Keratinocyte (primary cell): ENCODE results near the gene DET1.

ENCODE experiments used
- CTCF ChIP-seq, 3 experiments: IDR thresholded peaks in 1 of 3; conservative IDR thresholded peaks in 1 of 3; optimal IDR thresholded peaks in 1 of 3; 2 replicates in 2 of 3; 3 replicates in 1 of 3; pipeline versions ENCODE3 to v1.5.1; 2011; ENCODE audit warnings: low read length in 3 of 3, mild to moderate bottlenecking in 3 of 3, moderate library complexity in 2 of 3, control low read depth in 1 of 3, inconsistent platforms in 1 of 3; ENCODE audit not compliant: insufficient read depth in 2 of 3; ENCODE audit errors: extremely low read depth in 1 of 3
- EZH2 ChIP-seq: IDR thresholded peaks from one replicate; pipeline ENCODE4 v1.6.1; 2012; ENCODE audit warnings: inconsistent platforms, mild to moderate bottlenecking, low read length, moderate library complexity

GRCh38 chr15:88538972-88539371, 7.5 kb downstream of the DET1 start:
- TF ChIP-seq CTCF (optimal IDR thresholded peaks at IDR 0.05 in 1 of 3, IDR thresholded peaks at IDR 0.05 in 1 of 3, conservative IDR thresholded peaks at IDR 0.05 in 1 of 3; ENCODE audit: extremely low read depth in 1 of 3, insufficient read depth in 2 of 3, low read length in 3 of 3) (no peak), EZH2 (no peak)
